Bronchial epithelial cell (primary cell): ENCODE data around the gene CACNA2D3. TPM values are rescaled to one million over a fixed set of nuclear protein-coding genes. Genes with fewer than 3 reads are reported as not detected.

ENCODE experiments used
- DNase-seq: peaks from one replicate; pipeline ENCODE4 v3.0.0-alpha.2; 2010; ENCODE audit warnings: low read depth
- FAIRE-seq: peaks from 2 replicates; lab custom pipeline; 2011; peaks lifted over from hg19 to GRCh38; lab: Jason Lieb, UNC
- H3K27me3 ChIP-seq: 2 replicates; pipeline ENCODE4 v1.5.1; 2011; ENCODE audit warnings: low read length; ENCODE audit not compliant: control insufficient read depth, insufficient read depth
- H3K36me3 ChIP-seq: 2 replicates; pipeline ENCODE4 v1.5.1; 2011; ENCODE audit warnings: low read length; ENCODE audit not compliant: control insufficient read depth, insufficient read depth
- H3K4me3 ChIP-seq: 2 replicates; pipeline ENCODE4 v1.5.1; 2011; ENCODE audit warnings: mild to moderate bottlenecking, low read depth, low read length, control low read depth
- CTCF ChIP-seq: IDR thresholded peaks from 2 replicates; pipeline ENCODE4 v1.5.1; 2011; ENCODE audit warnings: mild to moderate bottlenecking, moderate library complexity, low read length, control low read depth, inconsistent platforms; ENCODE audit not compliant: insufficient read depth, severe bottlenecking
- total RNA-seq: library from RNA; depleted of rRNA; stranded (reverse); fragments of >200 nt; gene quantifications from 2 replicates; pipeline ENCODE4 v1.2.1, GENCODE V29; 2014

The CACNA2D3 gene
- total RNA-seq, 1 donor from 2014 or later = not detected

DNA sequence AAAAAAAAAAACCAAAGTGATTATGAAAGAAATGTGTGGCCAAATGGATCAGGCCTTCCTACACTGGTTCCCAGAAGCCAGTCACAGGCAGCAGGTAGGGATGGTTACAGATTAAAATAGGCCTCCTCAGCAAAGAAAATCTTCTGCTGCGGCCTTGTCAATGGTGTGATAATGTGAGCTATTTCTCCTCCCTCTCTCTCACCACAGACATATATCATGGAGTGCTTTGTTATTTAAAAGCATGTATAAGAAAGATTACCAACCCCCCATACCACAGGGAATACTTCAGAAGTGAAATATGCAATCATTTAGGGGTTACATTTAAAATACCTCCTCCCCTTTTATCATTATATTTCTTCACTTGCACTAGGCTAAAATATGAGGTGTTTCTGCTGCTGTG lies 837.7 kb downstream of the CACNA2D3 start:
- Histone ChIP-seq H3K4me3 (no peak overlapping the region), H3K27me3 (no peaks in the 10 kb centered on the region), H3K36me3 (no peaks in the 10 kb centered on the region)
- FAIRE-seq (no peak), DNase-seq (no peak)
- no peak for TF ChIP-seq CTCF

DNA sequence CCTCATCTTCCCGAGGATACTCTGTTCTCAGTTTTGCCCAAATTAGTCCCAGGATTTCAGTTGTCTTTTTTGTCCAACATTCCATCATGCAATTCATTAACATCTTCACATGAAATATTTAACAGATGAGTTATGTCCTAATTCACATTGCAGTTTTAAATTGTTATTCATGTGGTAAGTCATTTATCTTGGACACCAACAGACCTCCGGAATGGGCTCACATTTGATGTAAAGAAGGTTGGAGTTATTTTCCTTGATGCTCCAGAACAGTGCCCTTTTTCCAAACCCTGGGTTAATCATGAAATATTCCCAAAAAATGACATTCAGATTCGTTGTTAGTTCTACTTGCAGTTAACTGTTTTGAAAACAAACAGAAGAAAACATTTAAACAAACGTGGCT lies 838.3 kb downstream of the CACNA2D3 start:
- H3K4me3 ChIP-seq = no peak overlapping the region
- DNase-seq (no peak), FAIRE-seq (no peak)
- TF ChIP-seq CTCF = no peak
- no peaks in the 10 kb centered on the region for H3K27me3 ChIP-seq
- H3K36me3 ChIP-seq = no peaks in the 10 kb centered on the region

- FAIRE-seq (no peak), DNase-seq (peak; percentile 85)
- Histone ChIP-seq H3K27me3 (no peaks in the 10 kb centered on the region), H3K36me3 (no peaks in the 10 kb centered on the region), H3K4me3 (no peak overlapping the region)
- no peak for TF ChIP-seq CTCF
These were observed 839.8 kb downstream of the CACNA2D3 start for GRCh38 chr3:54962200-54962599.

DNA sequence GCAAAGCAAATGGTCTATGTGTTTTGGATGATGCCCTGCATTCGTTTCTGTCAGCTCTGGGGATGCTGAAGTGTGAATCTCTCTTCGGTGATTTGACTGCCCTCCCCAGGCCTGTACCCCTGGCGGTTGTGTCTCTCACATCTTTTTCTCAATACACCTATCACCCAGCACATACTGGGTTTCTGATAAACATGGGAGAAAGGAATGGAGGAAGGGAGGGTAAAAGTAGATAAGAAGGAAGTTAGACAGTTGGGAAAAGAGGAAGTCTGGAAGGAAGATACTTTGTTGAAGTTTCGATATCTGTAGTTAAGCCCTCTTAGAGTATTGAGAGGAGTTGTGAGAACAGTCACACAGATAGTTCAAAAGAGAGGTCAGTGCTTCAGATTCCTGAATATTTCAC lies 841.3 kb downstream of the CACNA2D3 start:
- Histone ChIP-seq H3K4me3 (no peak overlapping the region), H3K36me3 (no peaks in the 10 kb centered on the region), H3K27me3 (no peaks in the 10 kb centered on the region)
- DNase-seq (no peak), FAIRE-seq (no peak)
- no peak for TF ChIP-seq CTCF

GRCh38 chr3:54964081-54964480 lies 841.7 kb downstream of the CACNA2D3 start:
- TF ChIP-seq CTCF = no peak
- Histone ChIP-seq H3K27me3 (no peaks in the 10 kb centered on the region), H3K36me3 (no peaks in the 10 kb centered on the region), H3K4me3 (no peak overlapping the region)
- FAIRE-seq (no peak), DNase-seq (no peak)

DNA sequence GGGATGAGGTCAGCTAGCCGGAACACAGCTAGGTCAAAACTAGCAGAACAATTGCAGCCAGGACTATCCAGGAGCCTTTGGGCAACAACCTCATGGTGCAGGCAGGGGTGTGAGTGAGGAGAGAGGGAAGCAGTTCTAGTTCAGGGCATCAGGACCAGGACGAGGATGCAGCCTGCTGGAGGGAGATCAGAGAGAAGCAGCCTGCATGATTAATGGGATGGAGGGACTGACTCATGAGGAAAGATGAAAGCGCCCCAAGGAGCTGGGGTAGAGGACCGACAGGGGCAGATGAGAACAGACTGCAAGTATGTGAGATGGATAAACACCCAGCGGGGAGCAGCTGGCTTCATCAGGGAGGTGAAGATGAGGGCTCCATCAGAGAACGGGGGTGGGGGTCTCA lies 843.4 kb downstream of the CACNA2D3 start:
- Histone ChIP-seq H3K4me3 (no peak overlapping the region), H3K36me3 (no peaks in the 10 kb centered on the region), H3K27me3 (no peaks in the 10 kb centered on the region)
- FAIRE-seq (no peak), DNase-seq (no peak)
- no peak for TF ChIP-seq CTCF
